ENCODE data around the gene PDGFRB.

The PDGFRB gene
- long read RNA-seq: 0 reads

- no peak for DNase-seq (ENCODE audit: low read depth in 1 of 2, low spot score in 1 of 2)
- H3K27me3 ChIP-seq (ENCODE audit: insufficient read depth, poor library complexity, severe bottlenecking): peaks cover 8% of the 10 kb centered on the region
- no peak within 1 kb of the TSS for H3K4me3 ChIP-seq (replicated peaks; ENCODE audit: insufficient read depth, low read length)
- TF ChIP-seq POLR2AphosphoS5 (IDR thresholded peaks at IDR 0.05; ENCODE audit: low read depth) (no peak), REST (IDR thresholded peaks at IDR 0.05; ENCODE audit: insufficient replicate concordance, low read depth) (no peak), GABPA (IDR thresholded peaks at IDR 0.05; ENCODE audit: low read depth) (no peak), SPI1 (IDR thresholded peaks at IDR 0.05; ENCODE audit: borderline replicate concordance, low read depth) (no peak), CTCF (IDR thresholded peaks at IDR 0.05; ENCODE audit: insufficient read depth, low read length) (no peak)
- no peak within 1 kb of the TSS for H3K27ac ChIP-seq (replicated peaks)
These were observed at the start of gene PDGFRB for GRCh38 chr5:150155258-150156026. TSS of gene PDGFRB (minus strand) at chr5:150155845. CDS start at chr5:150137047, 18,798 bp downstream.

GRCh38 chr5:150204590-150204960 is 48.9 kb upstream of the PDGFRB start:
- peaks cover 8% of the 10 kb centered on the region for H3K27me3 ChIP-seq (ENCODE audit: insufficient read depth, poor library complexity, severe bottlenecking)
- H3K4me3 ChIP-seq (replicated peaks; ENCODE audit: insufficient read depth, low read length): no peak overlapping the region
- H3K27ac ChIP-seq (replicated peaks): no peak overlapping the region
- TF ChIP-seq CTCF (IDR thresholded peaks at IDR 0.05; ENCODE audit: insufficient read depth, low read length): no peak
- TF ChIP-seq REST (IDR thresholded peaks at IDR 0.05; ENCODE audit: insufficient replicate concordance, low read depth): no peak
- TF ChIP-seq GABPA (IDR thresholded peaks at IDR 0.05; ENCODE audit: low read depth): no peak
- DNase-seq (ENCODE audit: low read depth in 1 of 2, low spot score in 1 of 2): no peak

- peaks cover 4% of the 10 kb centered on the region for H3K27me3 ChIP-seq (ENCODE audit: insufficient read depth, poor library complexity, severe bottlenecking)
- TF ChIP-seq CTCF (IDR thresholded peaks at IDR 0.05; ENCODE audit: insufficient read depth, low read length): no peak
- TF ChIP-seq SPI1 (IDR thresholded peaks at IDR 0.05; ENCODE audit: borderline replicate concordance, low read depth): no peak
- TF ChIP-seq GABPA (IDR thresholded peaks at IDR 0.05; ENCODE audit: low read depth): no peak
- no peak for TF ChIP-seq REST (IDR thresholded peaks at IDR 0.05; ENCODE audit: insufficient replicate concordance, low read depth)
- no peak for TF ChIP-seq POLR2AphosphoS5 (IDR thresholded peaks at IDR 0.05; ENCODE audit: low read depth)
- no peak for DNase-seq (ENCODE audit: low read depth in 1 of 2, low spot score in 1 of 2)
- H3K4me3 ChIP-seq (replicated peaks; ENCODE audit: insufficient read depth, low read length): no peak overlapping the region
- H3K27ac ChIP-seq (replicated peaks): no peak overlapping the region
These were observed 48.4 kb upstream of the PDGFRB start for GRCh38 chr5:150203832-150204589.

All from HL-60 (cell line).